Cardiac fibroblast (primary cell): ENCODE measurements around the gene SMAD6.
"Not testable (repeated sequence)": the region's sequence is repeated elsewhere in the genome, so short reads cannot be mapped to it uniquely, and the experiment has no call there.

Experiments
- DNase-seq, 2 donors: peaks; one replicate each; pipeline versions ENCODE4 v3.0.0 to v3.0.0-alpha.2; 2010; ENCODE audit warnings: low read depth in 2 of 2
- H3K4me3 ChIP-seq, 2 donors: replicated peaks in 1 of 2; 1 replicate in 1 of 2; 2 replicates in 1 of 2; pipeline ENCODE4 v1.5.1; 2011; ENCODE audit warnings: low read depth in 2 of 2, low read length in 2 of 2, mild to moderate bottlenecking in 2 of 2, moderate library complexity in 1 of 2
- CTCF ChIP-seq: IDR thresholded peaks from one replicate; pipeline ENCODE4 v1.5.1; 2011; ENCODE audit warnings: low read depth, mild to moderate bottlenecking, low read length, inconsistent platforms

SMAD6 gene

GRCh38 chr15:66827039-66827697 lies 125.1 kb downstream of the SMAD6 start:
- DNase-seq = no peak
- no peak overlapping the region for H3K4me3 ChIP-seq
- no peak for TF ChIP-seq CTCF

DNA sequence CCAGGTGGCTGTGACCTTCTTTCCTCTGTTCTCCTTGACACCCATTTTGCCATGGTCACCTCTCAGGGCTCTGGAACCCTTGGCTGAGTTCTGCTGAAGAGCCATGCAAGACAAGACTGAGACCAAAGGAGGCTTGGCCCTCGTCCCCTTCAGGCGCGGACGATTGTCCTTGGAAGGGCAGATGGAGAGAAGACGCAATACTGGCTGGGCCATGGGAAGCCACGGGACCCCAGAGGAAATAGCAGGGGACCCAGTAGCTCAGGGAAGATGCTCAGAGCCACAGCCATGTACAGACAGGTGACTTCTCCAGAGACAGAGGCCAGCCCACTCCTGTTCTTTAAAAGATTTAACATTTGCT lies 125.6 kb downstream of the SMAD6 start:
- H3K4me3 ChIP-seq = no peak overlapping the region
- DNase-seq = no peak
- no peak for TF ChIP-seq CTCF

GRCh38 chr15:66828817-66829541 lies 126.9 kb downstream of the SMAD6 start:
- not testable (repeated sequence) for H3K4me3 ChIP-seq

GRCh38 chr15:66829551-66830121 lies 127.6 kb downstream of the SMAD6 start:
- no peak overlapping the region for H3K4me3 ChIP-seq
- TF ChIP-seq CTCF = no peak
- no peak for DNase-seq

More at GRCh38 chr15:66828817-66829541, 126.9 kb downstream of the SMAD6 start:
- DNase-seq = not testable (repeated sequence)

DNA sequence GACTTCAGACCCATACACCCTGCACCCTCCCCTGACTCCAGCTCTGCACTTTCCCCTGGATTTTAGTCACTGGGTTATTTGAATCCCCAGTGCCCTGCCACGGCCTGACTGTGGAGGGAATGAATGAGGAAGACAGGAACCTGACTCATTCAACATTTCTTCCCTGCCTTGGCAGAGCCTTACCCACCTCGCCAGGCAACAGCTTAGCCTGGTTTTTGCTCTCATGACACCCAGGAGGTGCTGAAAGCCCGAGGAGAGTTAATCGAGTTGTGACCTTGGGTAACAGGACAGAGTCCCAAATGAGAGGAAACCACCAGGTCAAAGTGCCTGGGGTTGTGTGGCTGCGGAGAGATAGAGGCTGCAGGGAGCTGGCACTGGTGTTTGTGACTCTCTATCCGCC lies 128.3 kb downstream of the SMAD6 start:
- TF ChIP-seq CTCF = no peak
- no peak overlapping the region for H3K4me3 ChIP-seq
- peak; percentile 79 to 85 for DNase-seq

DNA sequence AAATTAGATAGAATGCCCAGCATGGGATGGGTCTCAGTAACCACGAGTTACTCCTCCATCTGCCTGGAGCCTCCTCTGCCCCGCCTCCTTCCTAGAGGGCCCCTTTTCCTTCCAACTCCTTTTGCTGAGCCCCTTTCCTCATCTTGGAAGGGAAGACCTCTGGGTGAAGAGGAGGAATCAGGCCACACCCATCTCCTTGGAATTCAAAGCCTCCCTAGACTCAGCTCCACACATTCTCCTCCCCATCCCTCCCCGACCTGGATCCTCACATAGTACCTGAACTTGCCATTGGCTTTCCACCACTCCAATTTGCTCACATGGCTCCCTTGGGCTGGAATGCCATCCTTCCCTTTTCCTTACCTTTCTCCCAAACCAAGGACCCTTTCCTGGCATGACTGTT lies 128.8 kb downstream of the SMAD6 start:
- no peak for DNase-seq
- TF ChIP-seq CTCF = no peak
- H3K4me3 ChIP-seq = no peak overlapping the region

DNA sequence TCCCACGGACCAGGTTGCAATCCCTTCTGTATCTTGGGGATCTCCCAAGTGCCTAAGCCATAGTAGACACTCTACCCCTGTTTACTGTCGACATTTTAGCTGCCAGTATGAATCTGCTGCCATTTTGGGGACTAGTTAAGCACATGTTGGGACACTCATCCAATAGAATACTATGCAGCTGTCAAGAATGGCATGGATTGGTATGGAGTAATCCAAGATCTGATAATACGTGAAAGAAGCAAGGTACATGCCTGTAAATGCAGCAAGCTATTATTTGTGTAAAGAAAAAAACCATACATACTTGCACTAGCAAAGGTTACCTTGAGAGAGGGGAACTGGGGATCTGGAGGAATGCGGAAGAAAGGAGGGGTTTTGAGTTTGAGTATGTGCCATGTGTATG lies 129.3 kb downstream of the SMAD6 start:
- H3K4me3 ChIP-seq = no peak overlapping the region
- no peak for TF ChIP-seq CTCF
- DNase-seq = no peak
